Fibroblast of lung (primary cell): ENCODE data around the gene THRB. TPM values are rescaled to one million over a fixed set of nuclear protein-coding genes. Genes with fewer than 3 reads are reported as not detected.

Experiments
- DNase-seq, 2 donors: peaks; one replicate each; pipeline versions ENCODE4 v3.0.0 to v3.0.0-alpha.2; 2010; ENCODE audit warnings: low read depth in 2 of 2
- H2AFZ ChIP-seq: 2 replicates; pipeline ENCODE4 v1.5.1; 2012; ENCODE audit warnings: low read length, control low read depth, inconsistent platforms
- H3K27ac ChIP-seq: 2 replicates; pipeline ENCODE4 v1.5.1; 2011; ENCODE audit warnings: low read length, control low read depth; ENCODE audit not compliant: insufficient read depth
- H3K27me3 ChIP-seq: 2 replicates; pipeline ENCODE4 v1.5.1; 2011; ENCODE audit warnings: mild to moderate bottlenecking, low read length; ENCODE audit not compliant: control insufficient read depth, insufficient read depth
- H3K36me3 ChIP-seq: 2 replicates; pipeline ENCODE4 v1.5.1; 2011; ENCODE audit warnings: low read length; ENCODE audit not compliant: control insufficient read depth, insufficient read depth
- H3K4me1 ChIP-seq: 2 replicates; pipeline ENCODE4 v1.5.1; 2011; ENCODE audit warnings: low read length; ENCODE audit not compliant: control insufficient read depth, insufficient read depth; ENCODE audit errors: extremely low read depth
- H3K4me2 ChIP-seq: 2 replicates; pipeline ENCODE4 v1.5.1; 2011; ENCODE audit warnings: low read length, control low read depth; ENCODE audit not compliant: insufficient read depth; ENCODE audit errors: extremely low read depth
- H3K4me3 ChIP-seq, 4 experiments: fragments of 200-600 bp in 1 of 4; sonication (generic) in 1 of 4; replicated peaks in 1 of 4; 2 replicates each; pipeline ENCODE4 v1.5.1; 2011 to 2016; ENCODE audit warnings: low read length in 4 of 4, low read depth in 3 of 4, mild to moderate bottlenecking in 3 of 4, control low read depth in 2 of 4, inconsistent platforms in 1 of 4, mixed read lengths in 1 of 4; ENCODE audit not compliant: insufficient read depth in 1 of 4; ENCODE audit errors: control extremely low read depth in 1 of 4
- H3K79me2 ChIP-seq: 2 replicates; pipeline ENCODE4 v1.5.1; 2012; ENCODE audit warnings: mild to moderate bottlenecking, low read length, inconsistent platforms; ENCODE audit not compliant: control insufficient read depth, insufficient read depth
- H3K9ac ChIP-seq: 2 replicates; pipeline ENCODE4 v1.5.1; 2011; ENCODE audit warnings: mild to moderate bottlenecking, low read length, control low read depth; ENCODE audit not compliant: insufficient read depth
- H3K9me3 ChIP-seq: 2 replicates; pipeline ENCODE4 v1.5.1; 2012; ENCODE audit warnings: low read depth, low read length; ENCODE audit not compliant: control insufficient read depth, insufficient read depth
- H4K20me1 ChIP-seq: 2 replicates; pipeline ENCODE4 v1.5.1; 2011; ENCODE audit warnings: low read length; ENCODE audit not compliant: control insufficient read depth, insufficient read depth; ENCODE audit errors: extremely low read depth
- CTCF ChIP-seq, 2 donors: IDR thresholded peaks in 1 of 2; conservative IDR thresholded peaks in 1 of 2; 1 replicate in 1 of 2; 2 replicates in 1 of 2; pipeline ENCODE4 v1.5.1; 2011 to 2012; ENCODE audit warnings: low read length in 2 of 2, control low read depth in 1 of 2, inconsistent platforms in 1 of 2, low read depth in 1 of 2, mild to moderate bottlenecking in 1 of 2
- EZH2 ChIP-seq: IDR thresholded peaks from 2 replicates; pipeline ENCODE4 v1.5.1; 2012; ENCODE audit warnings: low read length, control low read depth, mild to moderate bottlenecking; ENCODE audit errors: missing control alignments
- polyA plus RNA-seq, 2 donors: library from polyadenylated mRNA; depleted of rRNA in 1 of 2; stranded (reverse) in 1 of 2; unstranded in 1 of 2; fragments of >200 nt; gene quantifications; 2 replicates each; pipeline ENCODE4 v1.2.1, GENCODE V29; 2011 to 2012; ENCODE audit warnings: missing spikeins in 1 of 2
- total RNA-seq: library from RNA; depleted of rRNA; stranded (reverse); fragments of >200 nt; gene quantifications from 2 replicates; pipeline ENCODE4 v1.2.1, GENCODE V29; 2014

Gene THRB
- total and polyA plus RNA-seq, 2 donors (not counting 1 experiment from before 2014, with no cell fraction given): 4.2 to 7.4 TPM

GRCh38 chr3:24229468-24230221 is 265.0 kb downstream of the THRB start:
- Histone ChIP-seq H3K4me3 (no peak overlapping the region), H3K27me3 (no peaks in the 10 kb centered on the region), H3K4me2 (no peak overlapping the region), H3K9me3 (no peaks in the 10 kb centered on the region), H3K4me1 (peaks cover 3% of the 10 kb centered on the region), H3K9ac (no peak overlapping the region), H3K36me3 (no peaks in the 10 kb centered on the region), H3K27ac (no peak overlapping the region), H3K79me2 (no peaks in the 10 kb centered on the region), H4K20me1 (no peaks in the 10 kb centered on the region), H2AFZ (no peak overlapping the region)
- no peak for DNase-seq
- TF ChIP-seq EZH2 (no peak), CTCF (conservative IDR thresholded peaks at IDR 0.05 in 1 of 2, IDR thresholded peaks at IDR 0.05 in 1 of 2; ENCODE audit: low read depth in 1 of 2, low read length in 2 of 2) (no peak)

- TF ChIP-seq EZH2 (no peak), CTCF (conservative IDR thresholded peaks at IDR 0.05 in 1 of 2, IDR thresholded peaks at IDR 0.05 in 1 of 2; ENCODE audit: low read depth in 1 of 2, low read length in 2 of 2) (no peak)
- Histone ChIP-seq H3K9me3 (no peaks in the 10 kb centered on the region), H3K27me3 (no peaks in the 10 kb centered on the region), H2AFZ (no peak overlapping the region), H3K4me2 (no peak overlapping the region), H3K79me2 (no peaks in the 10 kb centered on the region), H4K20me1 (no peaks in the 10 kb centered on the region), H3K4me3 (no peak overlapping the region), H3K9ac (no peak overlapping the region), H3K27ac (no peak overlapping the region), H3K4me1 (peaks cover 3% of the 10 kb centered on the region), H3K36me3 (no peaks in the 10 kb centered on the region)
- no peak for DNase-seq
Measured at GRCh38 chr3:24227635-24228034, 267.0 kb downstream of the THRB start.

- Histone ChIP-seq H3K4me3 (no peak overlapping the region), H3K4me2 (no peak overlapping the region), H2AFZ (no peak overlapping the region), H3K36me3 (no peaks in the 10 kb centered on the region), H3K9ac (no peak overlapping the region), H3K4me1 (peaks cover 3% of the 10 kb centered on the region), H4K20me1 (no peaks in the 10 kb centered on the region), H3K79me2 (no peaks in the 10 kb centered on the region), H3K9me3 (no peaks in the 10 kb centered on the region), H3K27me3 (no peaks in the 10 kb centered on the region), H3K27ac (no peak overlapping the region)
- DNase-seq: no peak
- TF ChIP-seq EZH2: no peak
- TF ChIP-seq CTCF (conservative IDR thresholded peaks at IDR 0.05 in 1 of 2, IDR thresholded peaks at IDR 0.05 in 1 of 2; ENCODE audit: low read depth in 1 of 2, low read length in 2 of 2): no peak
Measured at GRCh38 chr3:24226397-24226796, 268.3 kb downstream of the THRB start.
